Keratinocyte (primary cell): ENCODE measurements around the gene DENND1A. TPM values are rescaled to one million over a fixed set of nuclear protein-coding genes. Genes with fewer than 3 reads are reported as not detected.

Source experiments
- DNase-seq: peaks from one replicate; pipeline ENCODE4 v3.0.0-alpha.2; 2011; ENCODE audit warnings: low read depth, missing footprints, low spot score
- FAIRE-seq: peaks from 2 replicates; lab custom pipeline; 2011; peaks lifted over from hg19 to GRCh38; lab: Jason Lieb, UNC
- H2AFZ ChIP-seq: 2 replicates; pipeline ENCODE4 v1.6.0; 2012; ENCODE audit warnings: low read length, control low read depth, inconsistent platforms; ENCODE audit not compliant: control insufficient read depth
- H3K27ac ChIP-seq: 2 replicates; pipeline ENCODE4 v1.5.1; 2011; ENCODE audit warnings: low read length; ENCODE audit not compliant: control insufficient read depth, insufficient read depth
- H3K27me3 ChIP-seq: 3 replicates; pipeline ENCODE4 v1.6.0; 2011; ENCODE audit warnings: low read length; ENCODE audit not compliant: control insufficient read depth, insufficient read depth; ENCODE audit errors: extremely low read depth
- H3K36me3 ChIP-seq, 2 experiments: 2 replicates in 1 of 2; 3 replicates in 1 of 2; pipeline ENCODE4 v1.5.1; 2011; ENCODE audit warnings: low read length in 2 of 2, mild to moderate bottlenecking in 1 of 2; ENCODE audit not compliant: control insufficient read depth in 2 of 2, insufficient read depth in 2 of 2; ENCODE audit errors: extremely low read depth in 1 of 2
- H3K4me1 ChIP-seq: 3 replicates; pipeline ENCODE4 v1.5.1; 2011; ENCODE audit warnings: low read length; ENCODE audit not compliant: control insufficient read depth, insufficient read depth; ENCODE audit errors: extremely low read depth
- H3K4me2 ChIP-seq: 3 replicates; pipeline ENCODE4 v1.6.0; 2011; ENCODE audit warnings: low read depth, low read length; ENCODE audit not compliant: control insufficient read depth, insufficient read depth; ENCODE audit errors: extremely low read depth
- H3K4me3 ChIP-seq, 3 experiments: fragments of 200-600 bp in 1 of 3; sonication (generic) in 1 of 3; 2 replicates in 2 of 3; 3 replicates in 1 of 3; pipeline ENCODE4 v1.5.1; 2011 to 2016; ENCODE audit warnings: low read length in 3 of 3, mild to moderate bottlenecking in 3 of 3, control low read depth in 2 of 3, inconsistent platforms in 1 of 3, low read depth in 1 of 3, mixed read lengths in 1 of 3, mixed run types in 1 of 3, moderate library complexity in 1 of 3; ENCODE audit not compliant: control insufficient read depth in 2 of 3, insufficient read depth in 2 of 3; ENCODE audit errors: extremely low read depth in 1 of 3
- H3K79me2 ChIP-seq: 2 replicates; pipeline ENCODE4 v1.6.0; 2012; ENCODE audit warnings: low read length; ENCODE audit not compliant: control insufficient read depth, insufficient read depth
- H3K9ac ChIP-seq: 3 replicates; pipeline ENCODE4 v1.6.0; 2011; ENCODE audit warnings: low read length; ENCODE audit not compliant: control insufficient read depth, insufficient read depth; ENCODE audit errors: extremely low read depth
- H3K9me1 ChIP-seq: 3 replicates; pipeline ENCODE4 v1.6.0; 2011; ENCODE audit warnings: low read length; ENCODE audit not compliant: control insufficient read depth, insufficient read depth; ENCODE audit errors: extremely low read depth
- H3K9me3 ChIP-seq: 2 replicates; pipeline ENCODE4 v1.5.1; 2012; ENCODE audit warnings: low read depth, low read length; ENCODE audit not compliant: control insufficient read depth
- H4K20me1 ChIP-seq: 3 replicates; pipeline ENCODE4 v1.6.0; 2011; ENCODE audit warnings: low read length; ENCODE audit not compliant: control insufficient read depth, insufficient read depth; ENCODE audit errors: extremely low read depth
- CTCF ChIP-seq, 3 experiments: IDR thresholded peaks in 1 of 3; conservative IDR thresholded peaks in 1 of 3; optimal IDR thresholded peaks in 1 of 3; 2 replicates in 2 of 3; 3 replicates in 1 of 3; pipeline versions ENCODE3 to v1.5.1; 2011; ENCODE audit warnings: low read length in 3 of 3, mild to moderate bottlenecking in 3 of 3, moderate library complexity in 2 of 3, control low read depth in 1 of 3, inconsistent platforms in 1 of 3; ENCODE audit not compliant: insufficient read depth in 2 of 3; ENCODE audit errors: extremely low read depth in 1 of 3
- EZH2 ChIP-seq: IDR thresholded peaks from one replicate; pipeline ENCODE4 v1.6.1; 2012; ENCODE audit warnings: inconsistent platforms, mild to moderate bottlenecking, low read length, moderate library complexity
- dilution Hi-C: fragments of 300-500 bp; cut with MboI; formaldehyde crosslinking; loops from one replicate; pipeline ENCODE4 v1.7.0; 2020; ENCODE audit warnings: low sequenced_read_pairs; ENCODE audit not compliant: extremely low pct_ligation_motif_present
- polyA plus RNA-seq, 5 experiments: library from polyadenylated mRNA; depleted of rRNA in 3 of 5; stranded (reverse) in 3 of 5; stranded (forward) in 1 of 5; unstranded in 1 of 5; fragments of >200 nt; gene quantifications; 1 replicate in 1 of 5; 2 replicates in 3 of 5; 3 replicates in 1 of 5; pipeline versions ENCODE4 v1.2.1 to v1.2.3, GENCODE V29; 2011 to 2012; ENCODE audit warnings: missing spikeins in 2 of 5, low read depth in 1 of 5, low replicate concordance in 1 of 5

Gene DENND1A
- polyA plus RNA-seq, 1 donor (not counting 4 experiments of a cell fraction or from before 2014, with no cell fraction given): 13.0 TPM

GRCh38 chr9:123861086-123861755, 68.7 kb downstream of the DENND1A start:
- H3K9ac ChIP-seq: no peak overlapping the region
- no peak overlapping the region for H3K27ac ChIP-seq
- no peaks in the 10 kb centered on the region for H4K20me1 ChIP-seq
- H3K36me3 ChIP-seq: no peaks in the 10 kb centered on the region
- FAIRE-seq (no peak), DNase-seq (no peak)
- dilution Hi-C loops: no loop called here
- no peaks in the 10 kb centered on the region for H3K27me3 ChIP-seq
- H3K4me3 ChIP-seq: no peak overlapping the region
- H3K4me1 ChIP-seq: no peaks in the 10 kb centered on the region
- no peaks in the 10 kb centered on the region for H3K9me1 ChIP-seq
- H3K79me2 ChIP-seq: no peaks in the 10 kb centered on the region
- no peak overlapping the region for H3K4me2 ChIP-seq
- no peak overlapping the region for H2AFZ ChIP-seq
- H3K9me3 ChIP-seq: no peaks in the 10 kb centered on the region
- TF ChIP-seq EZH2 (no peak), CTCF (optimal IDR thresholded peaks at IDR 0.05 in 1 of 3, IDR thresholded peaks at IDR 0.05 in 1 of 3, conservative IDR thresholded peaks at IDR 0.05 in 1 of 3; ENCODE audit: extremely low read depth in 1 of 3, insufficient read depth in 2 of 3, low read length in 3 of 3) (no peak)

DNA sequence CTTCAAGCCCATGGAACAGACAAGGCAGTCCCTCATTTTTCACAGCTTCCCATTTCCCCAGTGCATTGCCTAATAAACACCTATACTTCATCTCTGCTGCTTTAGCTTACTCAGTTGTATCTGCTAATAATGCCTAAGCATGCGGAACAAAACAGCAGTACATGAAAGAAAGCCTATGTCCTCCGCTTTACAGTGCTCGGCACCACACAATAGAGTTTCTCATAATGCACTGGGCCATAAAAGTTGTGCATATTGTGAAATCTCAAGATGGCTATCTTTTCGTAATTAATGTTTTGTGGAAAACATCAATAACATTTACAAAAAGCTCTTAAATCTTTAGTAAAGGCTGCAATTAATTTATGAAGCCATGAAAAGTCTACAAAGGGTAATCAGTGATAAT, 69.3 kb downstream of the DENND1A start:
- H3K4me3 ChIP-seq: no peak overlapping the region
- no peaks in the 10 kb centered on the region for H3K9me3 ChIP-seq
- no peak overlapping the region for H3K27ac ChIP-seq
- H3K9ac ChIP-seq: no peak overlapping the region
- H3K27me3 ChIP-seq: no peaks in the 10 kb centered on the region
- no peaks in the 10 kb centered on the region for H4K20me1 ChIP-seq
- H2AFZ ChIP-seq: no peak overlapping the region
- TF ChIP-seq EZH2 (no peak), CTCF (optimal IDR thresholded peaks at IDR 0.05 in 1 of 3, IDR thresholded peaks at IDR 0.05 in 1 of 3, conservative IDR thresholded peaks at IDR 0.05 in 1 of 3; ENCODE audit: extremely low read depth in 1 of 3, insufficient read depth in 2 of 3, low read length in 3 of 3) (no peak)
- no peaks in the 10 kb centered on the region for H3K4me1 ChIP-seq
- H3K4me2 ChIP-seq: no peak overlapping the region
- H3K9me1 ChIP-seq: no peaks in the 10 kb centered on the region
- dilution Hi-C loops: no loop called here
- DNase-seq: no peak
- FAIRE-seq: no peak
- H3K36me3 ChIP-seq: no peaks in the 10 kb centered on the region
- H3K79me2 ChIP-seq: no peaks in the 10 kb centered on the region
